ENCODE results near the gene MRPS26.
"Not testable (repeated sequence)": the region's sequence is repeated elsewhere in the genome, so short reads cannot be mapped to it uniquely, and the experiment has no call there.

Gene MRPS26

DNA sequence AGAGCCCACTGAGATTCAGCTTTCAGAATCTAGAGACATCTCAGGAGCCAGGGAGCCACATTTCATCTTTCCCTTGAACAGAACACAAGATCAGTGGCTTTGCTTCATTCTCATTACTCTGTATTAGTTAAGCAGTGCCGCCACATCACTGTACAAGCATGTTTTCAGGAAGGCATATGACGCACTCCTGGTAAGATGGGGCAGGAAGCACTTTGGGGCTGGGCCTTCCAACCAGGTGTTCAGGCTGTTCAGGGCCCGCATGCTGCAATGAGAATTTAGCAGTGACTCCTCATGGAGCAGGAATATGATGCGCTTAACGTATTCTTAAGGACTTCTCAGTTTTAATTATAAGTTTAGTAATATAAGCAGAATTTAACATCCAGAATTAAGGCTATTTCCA is 32.1 kb upstream of the MRPS26 start:
- no peak for TF ChIP-seq CTCF (IDR thresholded peaks at IDR 0.05; ENCODE audit: low read depth, low read length)
- no peak for DNase-seq (ENCODE audit: low read depth in 2 of 2)
- H3K4me3 ChIP-seq (replicated peaks in 1 of 2; ENCODE audit: low read depth in 2 of 2, low read length in 2 of 2), result no peak overlapping the region

DNA sequence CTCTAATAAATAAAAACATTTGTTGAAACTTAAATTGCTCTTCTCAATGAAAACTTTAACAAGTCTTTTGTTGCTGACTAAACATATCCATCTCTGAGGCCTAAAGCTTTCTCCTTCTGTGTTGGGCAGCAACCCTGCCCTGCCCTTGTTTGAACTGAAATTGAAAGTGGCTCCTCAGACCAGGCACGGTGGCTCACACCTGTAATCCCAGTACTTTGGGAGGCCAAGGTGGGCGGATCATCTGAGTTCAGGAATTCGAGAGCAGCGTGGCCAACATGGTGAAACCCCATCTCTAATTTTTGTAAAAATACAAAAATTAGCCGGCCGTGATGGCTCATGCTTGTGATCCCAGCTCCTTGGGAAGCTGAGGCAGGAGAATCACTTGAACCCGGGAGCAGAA is 31.7 kb upstream of the MRPS26 start:
- TF ChIP-seq CTCF (IDR thresholded peaks at IDR 0.05; ENCODE audit: low read depth, low read length), result no peak
- no peak overlapping the region for H3K4me3 ChIP-seq (replicated peaks in 1 of 2; ENCODE audit: low read depth in 2 of 2, low read length in 2 of 2)
- DNase-seq (ENCODE audit: low read depth in 2 of 2), result no peak

DNA sequence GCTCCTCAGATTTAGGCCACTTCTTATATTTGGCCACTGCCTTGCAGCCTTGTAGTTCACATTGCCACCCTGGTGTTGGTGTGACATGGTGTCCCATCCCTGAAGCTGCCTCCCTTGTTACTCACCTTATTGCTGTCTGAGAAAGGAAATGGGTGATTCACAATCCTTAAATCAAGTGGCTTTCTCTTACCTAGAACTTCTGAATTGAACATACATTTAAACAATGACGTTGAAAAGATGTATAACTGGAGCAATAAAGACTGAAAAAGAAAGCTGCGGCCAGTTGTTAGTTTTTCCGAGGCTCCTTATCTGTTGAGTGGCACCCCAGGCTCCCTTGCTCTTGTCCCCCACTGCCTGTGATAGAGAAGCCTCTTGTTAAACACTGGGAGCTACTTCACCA is 31.2 kb upstream of the MRPS26 start:
- no peak for TF ChIP-seq CTCF (IDR thresholded peaks at IDR 0.05; ENCODE audit: low read depth, low read length)
- DNase-seq (ENCODE audit: low read depth in 2 of 2), result peak in 1 of 2 donors; percentile 7
- no peak overlapping the region for H3K4me3 ChIP-seq (replicated peaks in 1 of 2; ENCODE audit: low read depth in 2 of 2, low read length in 2 of 2)

- H3K4me3 ChIP-seq (replicated peaks in 1 of 2; ENCODE audit: low read depth in 2 of 2, low read length in 2 of 2); DNase-seq (ENCODE audit: low read depth in 2 of 2): not testable (repeated sequence)
Observed at GRCh38 chr20:3015302-3015701, 30.6 kb upstream of the MRPS26 start.

- no peak for DNase-seq (ENCODE audit: low read depth in 2 of 2)
- TF ChIP-seq CTCF (IDR thresholded peaks at IDR 0.05; ENCODE audit: low read depth, low read length), result no peak
- no peak overlapping the region for H3K4me3 ChIP-seq (replicated peaks in 1 of 2; ENCODE audit: low read depth in 2 of 2, low read length in 2 of 2)
Observed at GRCh38 chr20:3021327-3021726, 24.5 kb upstream of the MRPS26 start.

DNA sequence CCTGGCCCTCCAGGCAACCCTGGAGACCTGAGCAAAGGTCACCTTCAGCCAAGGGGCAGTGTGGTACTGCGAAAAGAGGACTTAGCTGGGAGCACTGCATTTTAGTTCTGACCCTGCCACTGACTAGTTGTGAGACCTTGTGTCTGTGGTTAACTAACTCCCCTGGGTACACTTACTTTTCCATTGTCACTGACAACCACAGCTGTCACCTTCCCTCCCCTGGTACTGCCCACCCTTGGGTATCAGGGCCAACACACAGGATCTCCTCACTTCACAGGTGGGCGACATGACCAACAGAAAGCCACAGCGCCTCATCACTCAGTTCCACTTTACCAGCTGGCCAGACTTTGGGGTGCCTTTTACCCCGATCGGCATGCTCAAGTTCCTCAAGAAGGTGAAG is 24.1 kb upstream of the MRPS26 start:
- no peak overlapping the region for H3K4me3 ChIP-seq (replicated peaks in 1 of 2; ENCODE audit: low read depth in 2 of 2, low read length in 2 of 2)
- no peak for DNase-seq (ENCODE audit: low read depth in 2 of 2)
- no peak for TF ChIP-seq CTCF (IDR thresholded peaks at IDR 0.05; ENCODE audit: low read depth, low read length)

- not testable (repeated sequence) for H3K4me3 ChIP-seq (replicated peaks in 1 of 2; ENCODE audit: low read depth in 2 of 2, low read length in 2 of 2)
- peak in 1 of 2 donors; percentile 6 for DNase-seq (ENCODE audit: low read depth in 2 of 2)
Observed at GRCh38 chr20:3022559-3023490, 23.0 kb upstream of the MRPS26 start.

DNA sequence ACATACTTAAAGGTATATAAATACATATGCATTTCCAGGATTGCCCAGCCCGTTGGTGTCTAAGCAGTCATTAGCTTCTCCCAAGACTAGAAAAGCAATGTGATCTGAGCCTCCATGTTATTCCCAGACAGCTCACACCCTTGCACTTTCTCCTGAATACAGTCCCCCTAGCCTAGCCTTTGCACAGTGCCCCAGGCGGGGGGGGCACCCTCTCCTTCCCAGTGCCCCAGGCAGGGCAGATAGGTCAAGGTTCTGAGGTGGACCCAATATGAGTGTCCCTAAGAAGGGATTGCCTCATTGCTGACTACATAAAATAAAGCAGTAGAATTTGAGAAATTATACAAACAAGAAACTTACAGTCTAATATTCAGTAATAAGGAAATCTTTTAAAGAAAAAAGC is 17.9 kb upstream of the MRPS26 start:
- no peak for TF ChIP-seq CTCF (IDR thresholded peaks at IDR 0.05; ENCODE audit: low read depth, low read length)
- DNase-seq (ENCODE audit: low read depth in 2 of 2), result no peak
- no peak overlapping the region for H3K4me3 ChIP-seq (replicated peaks in 1 of 2; ENCODE audit: low read depth in 2 of 2, low read length in 2 of 2)
